ENCODE results near the gene UGT8. TPM values are rescaled to one million over a fixed set of nuclear protein-coding genes. Genes with fewer than 3 reads are reported as not detected.

UGT8 gene
- 0.17 TPM in 1 of 3 replicates, not detected in the others for total RNA-seq
- long read RNA-seq, result 0 reads

GRCh38 chr4:114598191-114599121 lies at the start of gene UGT8:
TSS of gene UGT8 (plus strand) at chr4:114598807. CDS start at chr4:114622881, 24,074 bp downstream.
- no peaks in the 10 kb centered on the region for H3K36me3 Mint-ChIP-seq (ENCODE audit: low read depth)
- no peak within 1 kb of the TSS for H3K27ac Mint-ChIP-seq (ENCODE audit: unreplicated experiment)
- peak within 1 kb of the TSS; percentile 73 for H3K4me3 Mint-ChIP-seq (ENCODE audit: unreplicated experiment)
- H3K27me3 Mint-ChIP-seq (ENCODE audit: low read depth), result peaks cover 53% of the 10 kb centered on the region
- DNase-seq (ENCODE audit: low spot score), result peak; percentile 90
- peaks cover 16% of the 10 kb centered on the region for H3K4me1 Mint-ChIP-seq (ENCODE audit: low read depth)
- no peaks in the 10 kb centered on the region for H3K9me3 Mint-ChIP-seq (ENCODE audit: low read depth)
- TF ChIP-seq CTCF (IDR thresholded peaks at IDR 0.05), result no peak

GRCh38 chr4:114549638-114550037 lies 49.0 kb upstream of the UGT8 start:
- Mint-ChIP-seq H3K4me3 (ENCODE audit: unreplicated experiment) (no peak overlapping the region), H3K36me3 (ENCODE audit: low read depth) (no peaks in the 10 kb centered on the region), H3K9me3 (ENCODE audit: low read depth) (peaks cover 8% of the 10 kb centered on the region), H3K27me3 (ENCODE audit: low read depth) (peaks cover 10% of the 10 kb centered on the region), H3K27ac (ENCODE audit: unreplicated experiment) (no peak overlapping the region), H3K4me1 (ENCODE audit: low read depth) (no peaks in the 10 kb centered on the region)
- no peak for TF ChIP-seq CTCF (IDR thresholded peaks at IDR 0.05)
- DNase-seq (ENCODE audit: low spot score), result no peak

GRCh38 chr4:114558446-114559020 lies 40.1 kb upstream of the UGT8 start:
- peaks cover 1% of the 10 kb centered on the region for H3K36me3 Mint-ChIP-seq (ENCODE audit: low read depth)
- no peak for DNase-seq (ENCODE audit: low spot score)

GRCh38 chr4:114561590-114561989 lies 37.0 kb upstream of the UGT8 start:
- no peak overlapping the region for H3K27ac Mint-ChIP-seq (ENCODE audit: unreplicated experiment)
- H3K36me3 Mint-ChIP-seq (ENCODE audit: low read depth), result peaks cover 1% of the 10 kb centered on the region
- no peak overlapping the region for H3K4me3 Mint-ChIP-seq (ENCODE audit: unreplicated experiment)
- peaks cover 13% of the 10 kb centered on the region for H3K9me3 Mint-ChIP-seq (ENCODE audit: low read depth)
- no peaks in the 10 kb centered on the region for H3K4me1 Mint-ChIP-seq (ENCODE audit: low read depth)
- TF ChIP-seq CTCF (IDR thresholded peaks at IDR 0.05), result no peak
- no peak for DNase-seq (ENCODE audit: low spot score)
- H3K27me3 Mint-ChIP-seq (ENCODE audit: low read depth), result peaks cover 4% of the 10 kb centered on the region

More at GRCh38 chr4:114558446-114559020, 40.1 kb upstream of the UGT8 start:
- no peak for TF ChIP-seq CTCF (IDR thresholded peaks at IDR 0.05)
- peaks cover 17% of the 10 kb centered on the region for H3K9me3 Mint-ChIP-seq (ENCODE audit: low read depth)
- H3K27ac Mint-ChIP-seq (ENCODE audit: unreplicated experiment), result no peak overlapping the region
- H3K27me3 Mint-ChIP-seq (ENCODE audit: low read depth), result peaks cover 2% of the 10 kb centered on the region
- no peaks in the 10 kb centered on the region for H3K4me1 Mint-ChIP-seq (ENCODE audit: low read depth)
- no peak overlapping the region for H3K4me3 Mint-ChIP-seq (ENCODE audit: unreplicated experiment)

GRCh38 chr4:114562176-114562904 lies 36.3 kb upstream of the UGT8 start:
- H3K4me1 Mint-ChIP-seq (ENCODE audit: low read depth), result no peaks in the 10 kb centered on the region
- no peak for TF ChIP-seq CTCF (IDR thresholded peaks at IDR 0.05)
- H3K36me3 Mint-ChIP-seq (ENCODE audit: low read depth), result peaks cover 1% of the 10 kb centered on the region
- H3K9me3 Mint-ChIP-seq (ENCODE audit: low read depth), result peaks cover 13% of the 10 kb centered on the region
- H3K27me3 Mint-ChIP-seq (ENCODE audit: low read depth), result peaks cover 4% of the 10 kb centered on the region
- no peak overlapping the region for H3K27ac Mint-ChIP-seq (ENCODE audit: unreplicated experiment)
- no peak overlapping the region for H3K4me3 Mint-ChIP-seq (ENCODE audit: unreplicated experiment)
- no peak for DNase-seq (ENCODE audit: low spot score)

All from chondrocyte (in vitro differentiated cells).